ENCODE measurements around the gene TTC23.
A peak's percentile ranks its signal among the peaks of the same experiment; 100 is the strongest.

The TTC23 gene

DNA sequence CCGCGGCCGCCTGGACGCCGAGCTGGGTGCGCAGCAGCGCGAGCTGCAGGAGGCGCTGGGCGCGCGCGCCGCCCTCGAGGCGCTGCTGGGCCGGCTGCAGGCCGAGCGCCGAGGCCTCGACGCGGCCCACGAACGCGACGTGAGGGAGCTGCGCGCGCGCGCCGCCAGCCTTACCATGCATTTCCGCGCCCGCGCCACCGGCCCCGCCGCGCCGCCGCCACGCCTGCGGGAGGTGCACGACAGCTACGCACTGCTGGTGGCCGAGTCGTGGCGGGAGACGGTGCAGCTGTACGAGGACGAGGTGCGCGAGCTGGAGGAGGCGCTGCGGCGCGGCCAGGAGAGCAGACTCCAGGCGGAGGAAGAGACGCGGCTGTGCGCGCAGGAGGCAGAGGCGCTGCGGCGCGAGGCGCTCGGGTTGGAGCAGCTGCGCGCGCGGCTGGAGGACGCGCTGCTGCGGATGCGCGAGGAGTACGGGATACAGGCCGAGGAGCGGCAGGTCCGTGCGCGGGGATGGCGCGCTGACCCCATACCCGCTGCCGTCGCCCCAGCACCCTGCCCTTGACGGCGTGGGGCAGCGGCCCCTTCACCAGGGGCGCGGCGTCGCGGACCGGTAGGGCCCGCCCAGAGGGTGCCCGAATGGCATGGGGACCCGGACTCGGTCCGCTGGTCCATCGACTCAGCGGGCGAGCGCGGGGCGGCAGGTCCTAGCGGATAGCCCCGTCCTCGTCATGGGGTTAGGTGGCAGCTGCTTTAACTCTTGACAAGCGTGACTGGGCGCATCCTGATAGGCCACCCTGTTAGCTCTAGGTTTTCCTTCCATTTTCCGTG, 143.7 kb downstream of the TTC23 start:
- TF ChIP-seq, protein P1, sequence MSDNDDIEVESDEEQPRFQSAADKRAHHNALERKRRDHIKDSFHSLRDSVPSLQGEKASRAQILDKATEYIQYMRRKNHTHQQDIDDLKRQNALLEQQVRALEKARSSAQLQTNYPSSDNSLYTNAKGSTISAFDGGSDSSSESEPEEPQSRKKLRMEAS (IDR thresholded peaks at IDR 0.05), result peak; percentile 57; the same call in 1 of the 2 replicates
- TF ChIP-seq TCF12 (IDR thresholded peaks at IDR 0.05; ENCODE audit: low read depth), result no peak

DNA sequence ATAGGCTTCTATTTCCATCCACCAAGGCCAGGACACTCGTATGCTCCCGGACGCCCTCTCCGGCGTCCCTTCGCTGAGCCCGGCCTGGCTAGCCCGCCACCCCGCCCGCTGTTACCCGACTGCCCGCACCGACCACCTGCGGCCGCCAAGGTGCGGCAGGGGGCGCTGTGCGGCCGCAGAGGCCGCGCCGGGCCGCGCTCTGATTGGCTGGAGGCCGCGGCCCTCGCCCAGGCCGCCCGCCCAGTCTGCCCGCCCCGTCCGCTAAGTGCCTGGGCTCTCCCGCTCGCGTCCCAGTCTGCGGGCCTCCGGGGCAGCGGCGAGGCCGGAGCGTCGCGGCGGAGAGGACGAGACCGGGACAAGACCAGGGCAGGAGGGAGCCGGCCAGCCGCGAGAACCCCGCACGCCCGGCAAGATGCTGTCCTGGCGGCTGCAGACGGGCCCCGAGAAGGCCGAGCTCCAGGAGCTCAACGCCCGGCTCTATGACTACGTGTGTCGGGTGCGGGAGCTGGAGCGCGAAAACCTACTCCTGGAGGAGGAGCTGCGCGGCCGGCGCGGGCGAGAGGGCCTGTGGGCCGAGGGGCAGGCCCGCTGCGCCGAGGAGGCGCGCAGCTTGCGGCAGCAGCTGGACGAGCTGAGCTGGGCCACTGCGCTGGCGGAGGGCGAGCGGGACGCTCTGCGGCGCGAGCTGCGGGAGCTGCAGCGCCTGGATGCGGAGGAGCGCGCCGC, 144.4 kb downstream of the TTC23 start, which contains the start of gene SYNM:
Gene SYNM, plus strand, starts transcription at position 293 of the 726 bp plus-strand sequence. Its CDS starts 120 bp downstream, at position 413.
- TF ChIP-seq, protein P1 (IDR thresholded peaks at IDR 0.05), result peak; percentile 53
- no peak for TF ChIP-seq CREB1 (IDR thresholded peaks at IDR 0.05; ENCODE audit: low read depth)
- 0 out of 2 replicates have a peak, but pooled peaks have one; percentile 26 for TF ChIP-seq YY1 (IDR thresholded peaks at IDR 0.05; ENCODE audit: low read depth)
- peak; percentile 73; the same call in 1 of the 2 replicates for TF ChIP-seq TAF1 (IDR thresholded peaks at IDR 0.05; ENCODE audit: low read depth)
- TF ChIP-seq, protein P2, sequence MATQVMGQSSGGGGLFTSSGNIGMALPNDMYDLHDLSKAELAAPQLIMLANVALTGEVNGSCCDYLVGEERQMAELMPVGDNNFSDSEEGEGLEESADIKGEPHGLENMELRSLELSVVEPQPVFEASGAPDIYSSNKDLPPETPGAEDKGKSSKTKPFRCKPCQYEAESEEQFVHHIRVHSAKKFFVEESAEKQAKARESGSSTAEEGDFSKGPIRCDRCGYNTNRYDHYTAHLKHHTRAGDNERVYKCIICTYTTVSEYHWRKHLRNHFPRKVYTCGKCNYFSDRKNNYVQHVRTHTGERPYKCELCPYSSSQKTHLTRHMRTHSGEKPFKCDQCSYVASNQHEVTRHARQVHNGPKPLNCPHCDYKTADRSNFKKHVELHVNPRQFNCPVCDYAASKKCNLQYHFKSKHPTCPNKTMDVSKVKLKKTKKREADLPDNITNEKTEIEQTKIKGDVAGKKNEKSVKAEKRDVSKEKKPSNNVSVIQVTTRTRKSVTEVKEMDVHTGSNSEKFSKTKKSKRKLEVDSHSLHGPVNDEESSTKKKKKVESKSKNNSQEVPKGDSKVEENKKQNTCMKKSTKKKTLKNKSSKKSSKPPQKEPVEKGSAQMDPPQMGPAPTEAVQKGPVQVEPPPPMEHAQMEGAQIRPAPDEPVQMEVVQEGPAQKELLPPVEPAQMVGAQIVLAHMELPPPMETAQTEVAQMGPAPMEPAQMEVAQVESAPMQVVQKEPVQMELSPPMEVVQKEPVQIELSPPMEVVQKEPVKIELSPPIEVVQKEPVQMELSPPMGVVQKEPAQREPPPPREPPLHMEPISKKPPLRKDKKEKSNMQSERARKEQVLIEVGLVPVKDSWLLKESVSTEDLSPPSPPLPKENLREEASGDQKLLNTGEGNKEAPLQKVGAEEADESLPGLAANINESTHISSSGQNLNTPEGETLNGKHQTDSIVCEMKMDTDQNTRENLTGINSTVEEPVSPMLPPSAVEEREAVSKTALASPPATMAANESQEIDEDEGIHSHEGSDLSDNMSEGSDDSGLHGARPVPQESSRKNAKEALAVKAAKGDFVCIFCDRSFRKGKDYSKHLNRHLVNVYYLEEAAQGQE (IDR thresholded peaks at IDR 0.05; ENCODE audit: low read depth), result no peak
- no peak for TF ChIP-seq ZBTB7A (IDR thresholded peaks at IDR 0.05; ENCODE audit: low read depth)
- TF ChIP-seq EP300 (IDR thresholded peaks at IDR 0.05; ENCODE audit: borderline replicate concordance), result no peak
- TF ChIP-seq CEBPB (IDR thresholded peaks at IDR 0.05), result no peak
- TF ChIP-seq, protein P3, sequence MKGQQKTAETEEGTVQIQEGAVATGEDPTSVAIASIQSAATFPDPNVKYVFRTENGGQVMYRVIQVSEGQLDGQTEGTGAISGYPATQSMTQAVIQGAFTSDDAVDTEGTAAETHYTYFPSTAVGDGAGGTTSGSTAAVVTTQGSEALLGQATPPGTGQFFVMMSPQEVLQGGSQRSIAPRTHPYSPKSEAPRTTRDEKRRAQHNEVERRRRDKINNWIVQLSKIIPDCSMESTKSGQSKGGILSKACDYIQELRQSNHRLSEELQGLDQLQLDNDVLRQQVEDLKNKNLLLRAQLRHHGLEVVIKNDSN (IDR thresholded peaks at IDR 0.05), result peak; percentile 14; the same call in 1 of the 2 replicates
- peak; percentile 64; the same call in 1 of the 2 replicates for TF ChIP-seq RAD21 (IDR thresholded peaks at IDR 0.05; ENCODE audit: low read depth)
- no peak for TF ChIP-seq TEAD4 (IDR thresholded peaks at IDR 0.05)
- 0 out of 2 replicates have a peak, but pooled peaks have one; percentile 4 for TF ChIP-seq NFIC (IDR thresholded peaks at IDR 0.05)
- no peak for TF ChIP-seq TCF12 (IDR thresholded peaks at IDR 0.05; ENCODE audit: low read depth)
- no peak for TF ChIP-seq EGR1 (IDR thresholded peaks at IDR 0.05)
- no peak for TF ChIP-seq FOXM1 (IDR thresholded peaks at IDR 0.05; ENCODE audit: borderline replicate concordance, low read depth)

DNA sequence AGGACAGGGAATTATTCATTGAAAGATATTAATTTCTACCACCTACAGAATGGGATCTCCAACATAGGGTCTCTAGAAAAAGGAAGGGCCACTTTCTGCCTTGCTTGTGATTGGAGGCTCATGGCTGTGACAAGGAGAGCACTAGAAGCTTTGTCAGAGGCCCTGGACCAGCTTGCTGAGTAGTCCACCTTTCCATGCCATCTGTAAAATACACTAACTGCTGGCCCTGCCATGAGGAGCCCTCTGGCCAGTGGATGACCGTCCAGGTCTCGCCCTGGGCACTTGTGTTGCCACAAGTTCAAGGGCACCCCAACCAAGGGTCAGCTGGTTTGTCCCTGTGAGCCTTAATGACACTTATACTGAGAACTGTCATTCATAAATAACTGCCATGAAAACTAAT, 146.1 kb downstream of the TTC23 start:
- TF ChIP-seq ZBTB7A (IDR thresholded peaks at IDR 0.05; ENCODE audit: low read depth) (no peak), RAD21 (IDR thresholded peaks at IDR 0.05; ENCODE audit: low read depth) (no peak), CEBPB (IDR thresholded peaks at IDR 0.05) (no peak), TEAD4 (IDR thresholded peaks at IDR 0.05) (no peak)
- TF ChIP-seq, protein P2 (IDR thresholded peaks at IDR 0.05; ENCODE audit: low read depth), result no peak

DNA sequence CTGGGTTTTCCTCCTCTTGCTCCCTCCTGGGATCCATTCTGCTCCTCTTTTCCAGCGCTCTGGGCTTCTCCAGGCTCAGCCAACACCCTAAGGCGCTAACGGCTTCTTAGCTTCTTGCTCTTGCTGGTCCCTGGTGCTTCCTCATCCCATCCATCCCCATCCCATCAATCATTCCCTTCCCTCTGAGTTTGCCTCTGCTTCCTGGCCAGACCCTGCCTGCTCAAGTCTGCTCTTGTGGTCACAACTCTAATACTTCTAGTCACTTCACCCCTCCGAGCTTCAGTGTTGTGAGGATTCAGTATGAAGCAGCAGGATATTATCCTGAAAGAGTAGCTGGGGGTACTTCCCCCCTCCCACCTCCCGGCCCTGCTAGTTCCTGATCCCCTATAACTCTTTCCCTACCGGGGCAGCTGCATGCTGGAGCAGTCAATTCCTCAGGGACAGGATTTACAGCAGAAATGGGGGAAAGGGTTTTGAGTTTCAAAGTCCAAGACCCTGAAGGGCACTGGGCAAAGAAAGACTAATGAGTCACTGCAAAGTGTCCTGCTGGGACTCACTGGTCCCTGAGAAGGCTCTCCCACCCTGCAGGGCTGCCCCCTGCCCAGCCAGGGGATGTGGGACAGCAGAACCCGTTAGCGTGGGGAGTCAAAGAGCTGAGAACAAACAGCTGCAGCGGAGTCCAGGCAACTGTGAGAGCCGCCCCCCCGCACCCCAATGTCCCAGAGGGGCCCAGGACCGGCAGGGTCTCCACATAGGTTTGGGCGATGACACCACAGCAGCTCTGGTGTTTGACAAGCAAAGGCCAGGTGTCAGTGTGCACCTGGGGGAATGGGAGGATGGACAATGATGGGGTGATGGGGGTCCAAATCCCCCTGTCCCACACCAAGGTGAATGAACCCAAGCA, 146.8 kb downstream of the TTC23 start:
- TF ChIP-seq EP300 (IDR thresholded peaks at IDR 0.05; ENCODE audit: borderline replicate concordance) (no peak), FOXM1 (IDR thresholded peaks at IDR 0.05; ENCODE audit: borderline replicate concordance, low read depth) (no peak), TEAD4 (IDR thresholded peaks at IDR 0.05) (no peak), ZBTB7A (IDR thresholded peaks at IDR 0.05; ENCODE audit: low read depth) (0 out of 2 replicates have a peak, but pooled peaks have one; percentile 38), CEBPB (IDR thresholded peaks at IDR 0.05) (no peak), TCF12 (IDR thresholded peaks at IDR 0.05; ENCODE audit: low read depth) (no peak)

DNA sequence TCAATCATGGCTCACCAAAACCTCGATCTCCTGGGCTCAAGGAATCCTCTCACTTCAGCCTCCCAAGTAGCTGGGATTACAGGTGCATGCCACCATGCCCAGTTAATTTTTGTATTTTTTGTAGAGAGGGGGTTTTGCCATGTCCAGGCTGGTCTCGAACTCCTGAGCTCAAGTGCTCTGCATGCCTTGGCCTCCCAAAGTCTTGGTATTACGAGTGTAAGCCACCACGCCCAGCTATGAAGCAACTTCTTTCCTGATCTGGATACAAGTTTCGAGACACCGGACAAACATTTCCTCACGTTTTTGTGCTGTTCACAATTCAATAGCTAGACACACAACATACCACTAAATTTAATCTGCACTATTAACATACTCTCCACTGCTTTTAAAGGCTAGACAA, 147.9 kb downstream of the TTC23 start:
- TF ChIP-seq, protein P1 (IDR thresholded peaks at IDR 0.05), result no peak
- TF ChIP-seq EGR1 (IDR thresholded peaks at IDR 0.05) (no peak), TCF12 (IDR thresholded peaks at IDR 0.05; ENCODE audit: low read depth) (no peak), RAD21 (IDR thresholded peaks at IDR 0.05; ENCODE audit: low read depth) (no peak), CREB1 (IDR thresholded peaks at IDR 0.05; ENCODE audit: low read depth) (no peak), FOXM1 (IDR thresholded peaks at IDR 0.05; ENCODE audit: borderline replicate concordance, low read depth) (no peak)
- TF ChIP-seq, protein P2 (IDR thresholded peaks at IDR 0.05; ENCODE audit: low read depth), result no peak
